Testis (tissue), 2 donors: ENCODE results near the gene NKX1-2.

Experiments used
- POLR2A ChIP-seq: fragments of 450-650 bp; IDR thresholded peaks from one replicate; pipeline ENCODE4 v1.6.1; 2017; ENCODE audit warnings: antibody characterized with exemption, mild to moderate bottlenecking, moderate library complexity
- TF ChIP-seq, protein P1 (sequence below), 3 experiments: fragments of 450-650 bp in 2 of 3; fragments of 200-600 bp in 1 of 3; sonication (generic) in 1 of 3; IDR thresholded peaks; one replicate each; pipeline ENCODE4 v1.5.1; 2016 to 2019; ENCODE audit warnings: antibody characterized with exemption in 3 of 3, mild to moderate bottlenecking in 2 of 3, moderate library complexity in 1 of 3

- TF ChIP-seq, protein P1, sequence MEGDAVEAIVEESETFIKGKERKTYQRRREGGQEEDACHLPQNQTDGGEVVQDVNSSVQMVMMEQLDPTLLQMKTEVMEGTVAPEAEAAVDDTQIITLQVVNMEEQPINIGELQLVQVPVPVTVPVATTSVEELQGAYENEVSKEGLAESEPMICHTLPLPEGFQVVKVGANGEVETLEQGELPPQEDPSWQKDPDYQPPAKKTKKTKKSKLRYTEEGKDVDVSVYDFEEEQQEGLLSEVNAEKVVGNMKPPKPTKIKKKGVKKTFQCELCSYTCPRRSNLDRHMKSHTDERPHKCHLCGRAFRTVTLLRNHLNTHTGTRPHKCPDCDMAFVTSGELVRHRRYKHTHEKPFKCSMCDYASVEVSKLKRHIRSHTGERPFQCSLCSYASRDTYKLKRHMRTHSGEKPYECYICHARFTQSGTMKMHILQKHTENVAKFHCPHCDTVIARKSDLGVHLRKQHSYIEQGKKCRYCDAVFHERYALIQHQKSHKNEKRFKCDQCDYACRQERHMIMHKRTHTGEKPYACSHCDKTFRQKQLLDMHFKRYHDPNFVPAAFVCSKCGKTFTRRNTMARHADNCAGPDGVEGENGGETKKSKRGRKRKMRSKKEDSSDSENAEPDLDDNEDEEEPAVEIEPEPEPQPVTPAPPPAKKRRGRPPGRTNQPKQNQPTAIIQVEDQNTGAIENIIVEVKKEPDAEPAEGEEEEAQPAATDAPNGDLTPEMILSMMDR (IDR thresholded peaks at IDR 0.05) = no peak
- no peak for TF ChIP-seq POLR2A
Measured at GRCh38 chr10:124482236-124482800, 32.5 kb upstream of the NKX1-2 start.
